ENCODE data around the gene CCNK. TPM values are rescaled to one million over a fixed set of nuclear protein-coding genes. Genes with fewer than 3 reads are reported as not detected.
A peak's percentile ranks its signal among the peaks of the same experiment; 100 is the strongest.

Gene CCNK
- 53.6 TPM for total RNA-seq
- long read RNA-seq, partial matches to known transcripts, result 8 of 10 reads
- long read RNA-seq, other reads (novel, unspliced or antisense), result 1 of 10 reads

- H3K27me3 ChIP-seq (ENCODE audit: low read depth), result no peaks in the 10 kb centered on the region
- intact Hi-C loops (cut with DNase I), result no loop called here
- DNase-seq, result peak; percentile 100
- peak; percentile 97 to 98 for ATAC-seq
- TF ChIP-seq CTCF (IDR thresholded peaks at IDR 0.05), result no peak
- H3K4me1 ChIP-seq, result peaks cover 40% of the 10 kb centered on the region
- H3K9me3 ChIP-seq, result no peaks in the 10 kb centered on the region
- H3K27ac ChIP-seq, result peak within 1 kb of the TSS; percentile 96
- H3K36me3 ChIP-seq, result no peaks in the 10 kb centered on the region
- peak within 1 kb of the TSS; percentile 83 for H3K4me3 ChIP-seq
Measured at GRCh38 chr14:99480917-99481744, at the start of gene CCNK. TSS of gene CCNK (plus strand) at chr14:99481409. CDS start at chr14:99492678, 11,269 bp downstream.

- H3K36me3 ChIP-seq, result peaks cover 32% of the 10 kb centered on the region
- intact Hi-C loops (cut with DNase I), result no loop called here
- H3K9me3 ChIP-seq, result no peaks in the 10 kb centered on the region
- no peak overlapping the region for H3K4me3 ChIP-seq
- ATAC-seq (no peak), DNase-seq (no peak)
- H3K27me3 ChIP-seq (ENCODE audit: low read depth), result no peaks in the 10 kb centered on the region
- H3K4me1 ChIP-seq, result peaks cover 13% of the 10 kb centered on the region
- no peak for TF ChIP-seq CTCF (IDR thresholded peaks at IDR 0.05)
- H3K27ac ChIP-seq, result no peak overlapping the region
Measured at GRCh38 chr14:99431986-99432385, 49.2 kb upstream of the CCNK start.

DNA sequence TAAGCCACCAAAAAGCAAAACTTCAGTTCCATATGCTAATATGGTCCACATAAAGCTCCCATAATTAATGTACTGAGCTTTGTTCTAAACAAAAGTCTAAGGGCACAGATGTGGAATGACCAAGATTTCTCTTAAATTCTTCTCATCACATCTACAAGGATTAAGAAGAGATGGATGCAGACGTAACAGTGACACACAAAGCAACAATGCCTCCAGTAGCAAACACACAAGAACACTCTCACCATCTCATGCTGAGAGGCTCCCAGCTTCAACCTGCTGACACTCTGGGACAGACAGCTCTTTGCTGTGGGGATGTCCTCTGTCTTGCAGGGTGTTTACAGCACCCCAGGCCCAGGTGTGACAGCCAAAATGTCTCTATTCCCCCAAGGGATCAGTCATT, 48.7 kb upstream of the CCNK start:
- no peaks in the 10 kb centered on the region for H3K27me3 ChIP-seq (ENCODE audit: low read depth)
- H3K36me3 ChIP-seq, result peaks cover 27% of the 10 kb centered on the region

GRCh38 chr14:99435327-99435726, 45.9 kb upstream of the CCNK start:
- peak; percentile 67 to 77 for ATAC-seq

More for the DNA sequence above, 48.7 kb upstream of the CCNK start:
- Histone ChIP-seq H3K4me3 (no peak overlapping the region), H3K4me1 (peaks cover 18% of the 10 kb centered on the region), H3K9me3 (no peaks in the 10 kb centered on the region), H3K27ac (no peak overlapping the region)
- no peak for DNase-seq
- ATAC-seq, result no peak
- intact Hi-C loops (cut with DNase I), result no loop called here
- TF ChIP-seq CTCF (IDR thresholded peaks at IDR 0.05), result no peak

More at GRCh38 chr14:99435327-99435726, 45.9 kb upstream of the CCNK start:
- peaks cover 24% of the 10 kb centered on the region for H3K36me3 ChIP-seq
- no peak overlapping the region for H3K4me3 ChIP-seq
- H3K9me3 ChIP-seq, result no peaks in the 10 kb centered on the region
- DNase-seq, result no peak
- no peaks in the 10 kb centered on the region for H3K27me3 ChIP-seq (ENCODE audit: low read depth)
- intact Hi-C loops (cut with DNase I), result no loop called here
- peak overlapping the region; percentile 80 for H3K27ac ChIP-seq
- peaks cover 19% of the 10 kb centered on the region for H3K4me1 ChIP-seq
- TF ChIP-seq CTCF (IDR thresholded peaks at IDR 0.05), result no peak

Measured in lower lobe of right lung (tissue), 2 donors.